PFSK-1 (cell line): Measurements from ENCODE around the gene JAM2.

Experiments used
- FOXP2 ChIP-seq: optimal IDR thresholded peaks from 2 replicates; pipeline ENCODE3; 2011; ENCODE audit warnings: borderline replicate concordance, control low read depth, inconsistent platforms; ENCODE audit not compliant: insufficient read depth; ENCODE audit errors: extremely low read length, extremely low read depth
- POLR2AphosphoS5 ChIP-seq: IDR thresholded peaks from 2 replicates; pipeline ENCODE4 v1.6.1; 2012; ENCODE audit warnings: low read depth, mild to moderate bottlenecking, control low read depth, low read length, moderate library complexity
- REST ChIP-seq, 2 experiments: IDR thresholded peaks; 2 replicates each; pipeline versions ENCODE4 v1.6.1 to v1.8.0; 2011 to 2012; ENCODE audit warnings: low read depth in 2 of 2, low read length in 2 of 2, control low read depth in 1 of 2, inconsistent platforms in 1 of 2, mild to moderate bottlenecking in 1 of 2, moderate library complexity in 1 of 2; ENCODE audit not compliant: insufficient read depth in 1 of 2
- SIN3A ChIP-seq: IDR thresholded peaks from 2 replicates; pipeline ENCODE4 v1.6.1; 2012; ENCODE audit warnings: mild to moderate bottlenecking, low read length, moderate library complexity, borderline replicate concordance; ENCODE audit not compliant: insufficient read depth
- TAF1 ChIP-seq: IDR thresholded peaks from 2 replicates; pipeline ENCODE4 v1.6.1; 2012; ENCODE audit warnings: low read length, control low read depth, borderline replicate concordance; ENCODE audit not compliant: insufficient read depth

JAM2 gene

GRCh38 chr21:25687787-25688186 is 48.7 kb downstream of the JAM2 start:
- TF ChIP-seq REST (IDR thresholded peaks at IDR 0.05; ENCODE audit: insufficient read depth in 1 of 2, low read depth in 2 of 2, low read length in 2 of 2) (no peak), SIN3A (no peak), POLR2AphosphoS5 (no peak), FOXP2 (no peak), TAF1 (no peak)

GRCh38 chr21:25688275-25689155 is 49.5 kb downstream of the JAM2 start:
- TF ChIP-seq FOXP2 (no peak), REST (IDR thresholded peaks at IDR 0.05; ENCODE audit: insufficient read depth in 1 of 2, low read depth in 2 of 2, low read length in 2 of 2) (no peak), SIN3A (no peak), POLR2AphosphoS5 (no peak), TAF1 (no peak)

- TF ChIP-seq SIN3A (no peak), REST (IDR thresholded peaks at IDR 0.05; ENCODE audit: insufficient read depth in 1 of 2, low read depth in 2 of 2, low read length in 2 of 2) (no peak), FOXP2 (no peak), TAF1 (no peak), POLR2AphosphoS5 (no peak)
These were observed 50.2 kb downstream of the JAM2 start for GRCh38 chr21:25689226-25689625.

GRCh38 chr21:25691976-25692375 is 52.9 kb downstream of the JAM2 start:
- TF ChIP-seq REST (IDR thresholded peaks at IDR 0.05; ENCODE audit: insufficient read depth in 1 of 2, low read depth in 2 of 2, low read length in 2 of 2) = no peak
- no peak for TF ChIP-seq TAF1
- TF ChIP-seq FOXP2 = no peak
- no peak for TF ChIP-seq SIN3A
- TF ChIP-seq POLR2AphosphoS5 = no peak
